Measurements from ENCODE around the gene DPP4. TPM values are rescaled to one million over a fixed set of nuclear protein-coding genes. Genes with fewer than 3 reads are reported as not detected.

The DPP4 gene
- total and polyA plus RNA-seq, 2 of the 13 experiments (the other 11 are each of a cell fraction or from before 2014, with no cell fraction given), result 39.4 to 109 TPM

DNA sequence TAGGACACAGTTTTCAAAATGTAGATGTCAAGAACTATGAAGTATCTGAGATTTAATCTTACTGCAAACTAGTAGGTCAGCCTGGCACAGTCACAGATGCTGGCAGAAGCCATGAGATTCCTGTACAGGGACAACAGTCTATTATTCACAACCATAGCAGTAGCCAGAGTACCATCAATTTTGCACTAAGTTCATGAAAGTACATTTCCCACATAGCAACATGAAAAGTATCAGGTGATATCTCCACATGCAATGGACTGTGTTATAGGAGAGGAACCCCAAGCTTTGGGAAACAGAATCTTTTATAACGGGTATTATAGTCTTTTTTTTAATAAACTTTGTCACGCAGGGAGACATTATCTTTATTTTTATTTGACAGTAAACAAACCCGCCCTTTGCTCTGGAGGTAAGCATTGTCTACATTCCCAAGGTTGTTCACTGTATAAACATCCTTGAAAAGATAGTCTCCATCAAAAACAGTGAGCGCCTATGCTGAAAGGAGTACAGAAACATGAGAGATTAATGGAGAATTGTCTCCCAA lies 33.4 kb upstream of the DPP4 start (continued):
- no peak for TF ChIP-seq ZNF790 (CRISPR knock-in tag; IDR thresholded peaks at IDR 0.05; ENCODE audit: borderline replicate concordance)
- TF ChIP-seq HMG20B (CRISPR knock-in tag; conservative IDR thresholded peaks at IDR 0.05), result no peak
- no peak for TF ChIP-seq POLR2AphosphoS2 (IDR thresholded peaks at IDR 0.05; ENCODE audit: low read depth, low read length)
- TF ChIP-seq ZNF207 (IDR thresholded peaks at IDR 0.05; ENCODE audit: borderline replicate concordance), result no peak
- TF ChIP-seq, protein P1, sequence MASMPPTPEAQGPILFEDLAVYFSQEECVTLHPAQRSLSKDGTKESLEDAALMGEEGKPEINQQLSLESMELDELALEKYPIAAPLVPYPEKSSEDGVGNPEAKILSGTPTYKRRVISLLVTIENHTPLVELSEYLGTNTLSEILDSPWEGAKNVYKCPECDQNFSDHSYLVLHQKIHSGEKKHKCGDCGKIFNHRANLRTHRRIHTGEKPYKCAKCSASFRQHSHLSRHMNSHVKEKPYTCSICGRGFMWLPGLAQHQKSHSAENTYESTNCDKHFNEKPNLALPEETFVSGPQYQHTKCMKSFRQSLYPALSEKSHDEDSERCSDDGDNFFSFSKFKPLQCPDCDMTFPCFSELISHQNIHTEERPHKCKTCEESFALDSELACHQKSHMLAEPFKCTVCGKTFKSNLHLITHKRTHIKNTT (CRISPR knock-in tag; IDR thresholded peaks at IDR 0.05), result no peak
- TF ChIP-seq MAZ (IDR thresholded peaks at IDR 0.05; ENCODE audit: borderline replicate concordance, low read depth, low read length), result no peak
- TF ChIP-seq MAZ (CRISPR knock-in tag; IDR thresholded peaks at IDR 0.05; ENCODE audit: low read depth), result no peak
- peak; percentile 36 for TF ChIP-seq SKI (IDR thresholded peaks at IDR 0.05; ENCODE audit: partially characterized antibody)
- TF ChIP-seq ZNF883 (CRISPR knock-in tag; IDR thresholded peaks at IDR 0.05; ENCODE audit: not compliant biosample characterization), result no peak
- TF ChIP-seq ZNF224 (CRISPR knock-in tag; IDR thresholded peaks at IDR 0.05), result no peak
- TF ChIP-seq ELF3 (CRISPR knock-in tag; IDR thresholded peaks at IDR 0.05), result peak; percentile 51; the same call in 1 of the 2 replicates
- TF ChIP-seq ADNP (CRISPR knock-in tag; IDR thresholded peaks at IDR 0.05), result no peak
- TF ChIP-seq ZBTB3 (CRISPR knock-in tag; IDR thresholded peaks at IDR 0.05; ENCODE audit: borderline replicate concordance, low read depth), result no peak
- TF ChIP-seq KDM5A (IDR thresholded peaks at IDR 0.05; ENCODE audit: borderline replicate concordance, low read length), result no peak
- TF ChIP-seq ERF (CRISPR knock-in tag; IDR thresholded peaks at IDR 0.05), result 0 out of 2 replicates have a peak, but pooled peaks have one; percentile 32
- TF ChIP-seq PHB2 (IDR thresholded peaks at IDR 0.05; ENCODE audit: partially characterized antibody), result no peak
- TF ChIP-seq ZNF335 (CRISPR knock-in tag; IDR thresholded peaks at IDR 0.05), result no peak
- TF ChIP-seq ZNF557 (CRISPR knock-in tag; IDR thresholded peaks at IDR 0.05), result no peak
- peak; percentile 47; the same call in 1 of the 2 replicates for TF ChIP-seq KDM6A (CRISPR knock-in tag; IDR thresholded peaks at IDR 0.05; ENCODE audit: low read depth)
- no peak for TF ChIP-seq SRSF4 (IDR thresholded peaks at IDR 0.05; ENCODE audit: low read depth, low read length, poor library complexity, severe bottlenecking)
- no peak for TF ChIP-seq STAT5B (CRISPR knock-in tag; IDR thresholded peaks at IDR 0.05)
- TF ChIP-seq, protein P2, sequence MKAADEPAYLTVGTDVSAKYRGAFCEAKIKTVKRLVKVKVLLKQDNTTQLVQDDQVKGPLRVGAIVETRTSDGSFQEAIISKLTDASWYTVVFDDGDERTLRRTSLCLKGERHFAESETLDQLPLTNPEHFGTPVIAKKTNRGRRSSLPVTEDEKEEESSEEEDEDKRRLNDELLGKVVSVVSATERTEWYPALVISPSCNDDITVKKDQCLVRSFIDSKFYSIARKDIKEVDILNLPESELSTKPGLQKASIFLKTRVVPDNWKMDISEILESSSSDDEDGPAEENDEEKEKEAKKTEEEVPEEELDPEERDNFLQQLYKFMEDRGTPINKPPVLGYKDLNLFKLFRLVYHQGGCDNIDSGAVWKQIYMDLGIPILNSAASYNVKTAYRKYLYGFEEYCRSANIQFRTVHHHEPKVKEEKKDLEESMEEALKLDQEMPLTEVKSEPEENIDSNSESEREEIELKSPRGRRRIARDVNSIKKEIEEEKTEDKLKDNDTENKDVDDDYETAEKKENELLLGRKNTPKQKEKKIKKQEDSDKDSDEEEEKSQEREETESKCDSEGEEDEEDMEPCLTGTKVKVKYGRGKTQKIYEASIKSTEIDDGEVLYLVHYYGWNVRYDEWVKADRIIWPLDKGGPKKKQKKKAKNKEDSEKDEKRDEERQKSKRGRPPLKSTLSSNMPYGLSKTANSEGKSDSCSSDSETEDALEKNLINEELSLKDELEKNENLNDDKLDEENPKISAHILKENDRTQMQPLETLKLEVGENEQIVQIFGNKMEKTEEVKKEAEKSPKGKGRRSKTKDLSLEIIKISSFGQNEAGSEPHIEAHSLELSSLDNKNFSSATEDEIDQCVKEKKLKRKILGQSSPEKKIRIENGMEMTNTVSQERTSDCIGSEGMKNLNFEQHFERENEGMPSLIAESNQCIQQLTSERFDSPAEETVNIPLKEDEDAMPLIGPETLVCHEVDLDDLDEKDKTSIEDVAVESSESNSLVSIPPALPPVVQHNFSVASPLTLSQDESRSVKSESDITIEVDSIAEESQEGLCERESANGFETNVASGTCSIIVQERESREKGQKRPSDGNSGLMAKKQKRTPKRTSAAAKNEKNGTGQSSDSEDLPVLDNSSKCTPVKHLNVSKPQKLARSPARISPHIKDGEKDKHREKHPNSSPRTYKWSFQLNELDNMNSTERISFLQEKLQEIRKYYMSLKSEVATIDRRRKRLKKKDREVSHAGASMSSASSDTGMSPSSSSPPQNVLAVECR (CRISPR knock-in tag; IDR thresholded peaks at IDR 0.05; ENCODE audit: borderline replicate concordance), result no peak
- TF ChIP-seq ZNF235 (CRISPR knock-in tag; IDR thresholded peaks at IDR 0.05; ENCODE audit: borderline replicate concordance), result no peak
- no peak for TF ChIP-seq ZKSCAN1 (IDR thresholded peaks at IDR 0.05; ENCODE audit: low read length)
- no peak for TF ChIP-seq LCORL (IDR thresholded peaks at IDR 0.05)
- peak; percentile 77 for TF ChIP-seq LCORL (CRISPR knock-in tag; IDR thresholded peaks at IDR 0.05)
- TF ChIP-seq ZNF24 (IDR thresholded peaks at IDR 0.05), result no peak
